OCI-M2 (cell line): ENCODE data around the gene DGKD.
"Not testable (repeated sequence)": the region's sequence is repeated elsewhere in the genome, so short reads cannot be mapped to it uniquely, and the experiment has no call there.

Experiments
- DNase-seq: peaks from one replicate; lab custom pipeline; 2025; ENCODE audit not compliant: unreplicated experiment; lab: John Stamatoyannopoulos, UW

DGKD gene

GRCh38 chr2:233336091-233336490 is 18.2 kb upstream of the DGKD start:
- DNase-seq = not testable (repeated sequence)

DNA sequence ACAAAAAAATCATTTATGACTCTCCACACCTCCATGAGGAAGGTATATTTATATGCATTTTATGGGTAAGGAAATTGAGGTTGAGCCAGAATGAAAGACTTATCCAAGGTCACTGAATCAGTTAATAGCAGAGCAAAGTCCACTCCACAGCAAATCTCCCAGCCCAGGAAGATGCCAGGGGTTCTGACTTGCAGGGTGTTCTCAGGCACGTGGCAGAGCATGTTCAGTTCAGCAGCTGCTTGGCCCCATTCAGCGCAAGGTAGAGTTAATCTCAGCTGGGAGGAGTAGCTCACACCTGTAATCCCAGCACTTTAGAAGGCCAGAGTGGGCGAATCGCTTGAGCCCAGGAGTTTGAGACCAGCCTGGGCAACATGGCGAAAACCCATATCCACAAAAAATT is 17.8 kb upstream of the DGKD start:
- no peak for DNase-seq

- DNase-seq = no peak
These were observed 16.2 kb upstream of the DGKD start for GRCh38 chr2:233338046-233338445.

DNA sequence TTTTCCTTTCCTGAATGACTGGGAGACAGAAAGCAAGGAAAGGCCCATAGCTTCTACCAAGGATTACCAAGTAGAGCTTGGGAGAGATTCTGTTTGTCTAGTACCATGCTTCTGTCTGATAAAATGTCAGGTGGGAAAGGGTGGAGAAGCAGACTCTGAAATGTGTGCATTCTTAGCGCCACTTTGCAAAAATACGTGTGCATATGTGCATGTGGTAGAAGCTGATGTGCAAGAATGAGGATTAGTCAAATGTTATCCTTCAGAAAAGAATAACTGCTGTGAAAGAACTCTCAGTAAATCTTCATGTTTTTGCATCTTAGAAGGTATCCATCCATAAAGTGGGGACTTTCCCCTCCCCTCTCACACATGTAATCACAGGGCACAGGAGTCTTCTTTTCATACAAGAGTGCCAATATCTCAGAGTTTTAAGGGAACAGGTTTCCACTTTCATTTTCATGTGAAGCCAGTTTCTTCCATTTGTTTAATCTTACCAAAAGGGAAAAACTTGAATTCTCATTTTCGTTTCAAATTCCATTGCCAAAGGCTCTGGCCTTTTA is 15.4 kb upstream of the DGKD start:
- no peak for DNase-seq

DNA sequence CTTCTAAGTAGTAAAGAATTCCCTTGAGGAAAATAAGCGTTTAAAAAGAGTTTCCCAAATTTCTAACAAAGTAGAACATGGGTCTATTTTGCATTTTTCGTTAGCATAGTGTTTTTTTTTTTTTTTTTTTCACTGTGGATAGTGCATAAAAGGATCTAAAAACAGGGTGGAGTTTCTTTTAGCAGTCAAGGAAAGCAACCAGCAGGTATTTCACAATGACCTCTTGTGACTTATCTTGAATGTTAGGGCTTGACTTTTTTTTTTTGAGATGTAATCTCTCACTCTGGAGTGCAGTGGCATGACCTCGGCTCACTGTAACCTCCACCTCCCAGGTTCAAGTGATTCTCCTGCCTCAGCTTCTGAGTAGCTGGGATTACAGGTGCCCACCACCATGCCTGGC is 14.9 kb upstream of the DGKD start:
- no peak for DNase-seq

DNA sequence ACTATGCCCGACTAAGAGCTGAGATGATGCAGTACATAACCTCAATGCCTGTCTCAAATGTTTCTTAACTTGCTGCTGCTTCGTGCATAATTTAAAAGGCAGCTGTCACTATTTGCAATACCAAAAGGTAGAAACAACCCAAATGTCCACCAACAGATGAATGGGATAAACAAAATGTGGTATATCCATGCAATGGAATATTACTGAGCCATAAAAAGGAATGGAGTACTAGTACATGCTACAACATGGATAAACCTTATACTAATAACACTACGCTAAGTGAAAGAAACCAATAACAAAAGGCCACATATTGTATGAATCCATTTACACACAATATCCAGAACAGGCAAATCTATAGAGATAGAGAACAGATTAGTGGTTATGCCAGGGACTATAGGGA is 13.0 kb upstream of the DGKD start:
- no peak for DNase-seq

DNA sequence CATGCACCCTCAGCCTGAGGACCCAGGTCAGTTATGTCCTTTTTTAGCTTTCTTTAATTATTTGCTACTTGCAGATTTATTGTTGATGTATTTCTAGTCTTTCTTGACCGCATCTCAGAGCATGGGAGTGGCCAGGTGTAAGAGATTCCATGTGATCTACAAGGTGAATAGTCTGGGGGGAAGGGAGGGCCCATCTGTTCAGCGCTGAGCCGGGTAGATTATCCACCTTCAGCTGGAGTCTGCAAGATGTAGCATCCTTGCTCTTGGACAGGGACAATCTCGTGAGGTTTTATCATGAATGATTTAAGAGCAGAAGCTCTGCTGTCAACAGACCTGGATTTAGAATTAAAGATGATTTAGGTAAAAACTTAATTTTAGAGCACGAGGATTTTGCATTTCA is 12.0 kb upstream of the DGKD start:
- DNase-seq = no peak

GRCh38 chr2:233343171-233343705 is 11.1 kb upstream of the DGKD start:
- DNase-seq = no peak

- DNase-seq = no peak
These were observed 7.9 kb upstream of the DGKD start for GRCh38 chr2:233346376-233346775.

DNA sequence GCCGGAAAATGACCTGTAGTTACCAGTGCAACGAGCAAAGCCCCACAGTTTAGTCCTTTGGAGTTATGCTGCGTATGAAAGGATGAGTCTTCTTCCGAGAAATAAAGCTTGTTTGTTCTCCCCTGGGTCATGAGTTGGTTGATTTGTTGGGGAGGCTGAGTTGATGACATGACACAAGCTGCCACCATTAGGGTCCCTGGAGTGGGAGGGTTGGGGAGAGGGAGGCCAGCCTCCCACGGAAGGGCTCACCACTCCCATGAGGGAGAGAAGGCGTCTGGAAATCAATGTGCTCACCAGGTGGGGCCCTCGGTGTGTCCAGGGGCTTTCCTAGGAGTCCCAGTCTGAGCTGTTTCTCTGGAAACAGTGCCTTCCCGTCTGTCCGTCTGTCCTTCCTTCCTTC is 7.4 kb upstream of the DGKD start:
- DNase-seq = no peak

GRCh38 chr2:233349005-233349998 is 5.0 kb upstream of the DGKD start:
- no peak for DNase-seq

DNA sequence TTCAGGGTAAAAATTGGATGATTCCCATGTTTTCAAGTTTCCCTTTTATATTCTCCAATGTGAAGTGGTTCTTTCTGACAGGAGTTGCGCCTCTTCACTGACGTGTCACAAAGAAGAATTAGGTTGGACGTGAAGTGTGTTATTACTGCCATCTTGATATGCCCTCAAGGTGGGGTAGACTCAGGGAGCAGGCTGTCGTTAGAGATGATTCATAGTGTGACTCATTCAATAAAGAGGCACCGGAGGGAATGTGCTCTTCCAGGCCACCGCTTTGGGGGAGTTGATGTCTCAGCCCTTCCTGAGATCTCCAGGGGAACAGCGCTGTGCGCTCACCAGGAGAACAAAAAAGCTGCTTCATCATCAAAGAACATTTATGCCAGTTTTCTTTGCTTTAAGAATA is 3.6 kb upstream of the DGKD start:
- no peak for DNase-seq

DNA sequence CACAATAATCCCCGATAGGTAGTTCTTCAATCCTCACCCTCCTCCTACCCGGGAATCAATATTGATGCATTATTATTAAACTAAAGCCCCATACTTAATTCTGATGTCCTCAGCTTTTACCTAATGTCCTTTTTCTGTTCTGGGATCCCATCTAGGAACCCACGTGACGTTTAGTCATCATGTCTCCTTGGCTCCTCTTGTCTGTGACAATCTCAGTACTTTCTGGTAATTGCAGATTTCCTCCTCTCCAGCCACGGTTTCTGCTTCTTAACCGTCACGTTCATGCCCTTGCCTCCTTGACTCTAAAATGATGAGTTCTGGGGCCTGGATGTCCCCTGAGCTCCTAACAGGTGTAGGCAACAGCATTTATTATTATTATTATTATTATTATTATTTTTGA is 2.9 kb upstream of the DGKD start:
- no peak for DNase-seq

GRCh38 chr2:233352141-233352842 is 2.0 kb upstream of the DGKD start:
- no peak for DNase-seq

GRCh38 chr2:233353101-233353768 is 1.1 kb upstream of the DGKD start:
- no peak for DNase-seq

- no peak for DNase-seq
These were observed 218 bp downstream of the DGKD start for GRCh38 chr2:233354500-233354924.

DNA sequence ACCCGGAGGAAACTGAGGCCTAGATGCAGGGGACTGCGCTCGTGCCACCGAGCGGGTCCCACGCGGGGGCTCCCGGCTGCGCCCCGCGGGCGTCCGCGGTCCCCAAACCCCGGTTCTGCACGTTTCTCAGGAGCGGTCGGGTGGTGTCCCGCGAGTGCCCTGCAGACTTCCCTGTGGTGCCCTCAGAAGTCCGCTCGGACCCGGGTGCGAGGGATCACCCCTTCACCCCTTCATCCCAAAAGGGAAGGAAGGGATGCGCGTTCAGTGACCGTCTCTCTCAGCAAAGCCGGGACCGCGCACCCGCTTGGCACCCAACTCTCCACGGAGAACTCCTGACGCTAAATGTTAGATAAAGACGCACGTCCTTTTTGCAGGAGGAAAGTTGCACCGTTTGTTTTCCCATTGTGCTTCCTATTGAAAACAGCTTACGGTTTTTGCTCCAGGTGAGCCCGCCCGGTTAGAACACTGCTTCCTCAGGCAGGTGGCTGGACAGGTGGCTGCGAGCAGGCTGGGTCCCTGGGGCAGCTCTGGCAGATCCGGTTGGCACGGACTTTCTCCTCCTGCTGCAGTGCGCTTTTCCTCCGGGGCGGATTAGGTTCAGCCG is 779 bp downstream of the DGKD start:
- no peak for DNase-seq

- no peak for DNase-seq
These were observed 1.6 kb downstream of the DGKD start for GRCh38 chr2:233355916-233356315.

DNA sequence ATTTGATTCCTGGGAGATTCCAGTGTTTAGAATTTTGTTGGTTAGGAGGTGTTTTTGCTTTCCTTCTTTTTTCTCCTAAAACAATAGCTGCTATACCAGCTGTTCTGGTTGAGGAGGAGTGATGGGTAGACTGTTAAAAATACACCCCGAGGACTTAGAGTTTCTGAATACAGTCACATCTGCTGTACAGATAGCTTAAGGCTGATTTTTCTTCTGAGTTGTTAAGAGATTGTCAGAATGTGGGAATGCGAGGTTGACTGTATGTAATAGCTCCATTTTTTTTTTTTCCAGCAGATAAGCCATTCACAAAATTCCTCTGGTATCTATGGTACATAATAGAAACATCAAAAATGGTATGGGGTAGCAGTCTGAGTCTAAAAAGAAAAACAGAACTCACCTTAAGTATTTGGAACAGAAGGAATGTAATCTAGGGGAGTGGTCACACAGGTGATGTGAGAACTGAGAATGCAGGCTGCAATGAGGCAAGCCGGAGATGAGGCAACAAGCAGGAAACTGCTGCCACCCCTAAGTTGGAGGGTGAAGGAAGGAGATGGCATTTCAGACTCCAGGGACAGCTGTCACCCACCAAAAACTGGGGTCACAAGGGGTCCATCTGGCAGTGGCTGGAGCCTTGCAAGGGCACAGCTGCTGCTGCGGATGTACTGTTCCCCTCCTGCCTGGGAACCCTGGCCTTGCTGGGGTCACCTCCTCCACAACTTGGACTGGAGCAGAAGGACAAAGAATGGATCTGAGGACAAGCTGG is 2.4 kb downstream of the DGKD start:
- DNase-seq = no peak

- no peak for DNase-seq
These were observed 4.0 kb downstream of the DGKD start for GRCh38 chr2:233358335-233358734.
